GM23338 (cell line): ENCODE measurements around the gene XAB2. TPM values are rescaled to one million over a fixed set of nuclear protein-coding genes. Genes with fewer than 3 reads are reported as not detected.

Experiments
- ATAC-seq: fragments of 200-7000 bp; cut with Tn5 transposase; 3 replicates; pipeline ENCODE4 v1.9.1; 2020
- DNase-seq: peaks from one replicate; pipeline ENCODE4 v3.0.0-alpha.2; 2015; ENCODE audit warnings: low spot score
- H2AFZ ChIP-seq: fragments of 200-600 bp; sonication (generic); 2 replicates; pipeline ENCODE4 v1.8.0; 2016; ENCODE audit warnings: antibody characterized with exemption, mild to moderate bottlenecking, moderate library complexity
- H3F3A ChIP-seq: fragments of 200-600 bp; sonication (generic); replicated peaks from 2 replicates; pipeline ENCODE4 v1.8.0; 2017; ENCODE audit warnings: antibody characterized with exemption, mixed run types, low read depth
- H3K27ac ChIP-seq: fragments of 200-600 bp; sonication (generic); 2 replicates; pipeline ENCODE4 v1.6.1; 2016; ENCODE audit warnings: low read depth
- H3K27me3 ChIP-seq: fragments of 200-600 bp; sonication (generic); 2 replicates; pipeline ENCODE4 v1.8.0; 2016; ENCODE audit warnings: mild to moderate bottlenecking, mixed run types, moderate library complexity; ENCODE audit not compliant: insufficient read depth
- H3K36me3 ChIP-seq: fragments of 200-600 bp; sonication (generic); 2 replicates; pipeline ENCODE4 v1.8.0; 2016; ENCODE audit warnings: mild to moderate bottlenecking; ENCODE audit not compliant: insufficient read depth
- H3K4me1 ChIP-seq: fragments of 200-600 bp; sonication (generic); 2 replicates; pipeline ENCODE4 v1.8.0; 2016; ENCODE audit warnings: mild to moderate bottlenecking, moderate library complexity; ENCODE audit not compliant: insufficient read depth
- H3K4me2 ChIP-seq: fragments of 200-600 bp; sonication (generic); 2 replicates; pipeline ENCODE4 v1.7.1; 2017; ENCODE audit warnings: mixed run types
- H3K4me3 ChIP-seq: fragments of 200-600 bp; sonication (generic); 2 replicates; pipeline ENCODE4 v1.6.1; 2016; ENCODE audit warnings: mixed run types
- H3K79me2 ChIP-seq: fragments of 200-600 bp; sonication (generic); replicated peaks from 2 replicates; pipeline ENCODE4 v1.8.0; 2017; ENCODE audit warnings: mild to moderate bottlenecking; ENCODE audit not compliant: insufficient read depth
- H3K9me2 ChIP-seq: fragments of 200-600 bp; sonication (generic); 2 replicates; pipeline ENCODE4 v1.8.0; 2017; ENCODE audit not compliant: insufficient read depth
- H4K20me1 ChIP-seq: fragments of 200-600 bp; sonication (generic); replicated peaks from 2 replicates; pipeline ENCODE4 v1.8.0; 2017; ENCODE audit warnings: mild to moderate bottlenecking; ENCODE audit not compliant: insufficient read depth
- H3K27ac Mint-ChIP-seq: 2 replicates; pipeline ENCODE4 v1.8.0; 2020; ENCODE audit warnings: inconsistent platforms, mild to moderate bottlenecking, moderate library complexity, mixed read lengths
- H3K27me3 Mint-ChIP-seq: 3 replicates; pipeline ENCODE4 v1.8.0; 2022; ENCODE audit warnings: low read depth, mild to moderate bottlenecking, moderate library complexity, mixed read lengths, inconsistent platforms; ENCODE audit not compliant: insufficient read depth, poor library complexity
- H3K36me3 Mint-ChIP-seq: 3 replicates; pipeline ENCODE4 v1.8.0; 2021; ENCODE audit warnings: low read depth, mild to moderate bottlenecking, inconsistent platforms, moderate library complexity, mixed read lengths
- H3K4me1 Mint-ChIP-seq: 3 replicates; pipeline ENCODE4 v1.8.0; 2020; ENCODE audit warnings: mild to moderate bottlenecking, inconsistent platforms, mixed read lengths
- H3K4me3 Mint-ChIP-seq: 3 replicates; pipeline ENCODE4 v1.8.0; 2021; ENCODE audit warnings: moderate library complexity, mild to moderate bottlenecking, inconsistent platforms, mixed read lengths
- H3K9me3 Mint-ChIP-seq: 3 replicates; pipeline ENCODE4 v1.8.0; 2020; ENCODE audit warnings: moderate library complexity, mild to moderate bottlenecking, inconsistent platforms, mixed read lengths
- CREB1 ChIP-seq: fragments of 250-450 bp; sonication (Bioruptor Pico); IDR thresholded peaks from 2 replicates; pipeline ENCODE4 v1.5.0; 2020; ENCODE audit warnings: low read depth, mild to moderate bottlenecking, moderate library complexity
- EZH2 ChIP-seq: fragments of 200-600 bp; sonication (generic); IDR thresholded peaks from one replicate; pipeline ENCODE4 v1.8.0; 2017; ENCODE audit warnings: antibody characterized with exemption, mild to moderate bottlenecking, low read depth; ENCODE audit not compliant: unreplicated experiment
- EZH2phosphoT487 ChIP-seq: fragments of 200-600 bp; sonication (generic); IDR thresholded peaks from one replicate; pipeline ENCODE4 v1.8.1; 2018; ENCODE audit warnings: antibody characterized with exemption; ENCODE audit not compliant: unreplicated experiment
- JUNB ChIP-seq: IDR thresholded peaks from one replicate; pipeline ENCODE4 v1.6.1; 2016; ENCODE audit warnings: antibody characterized with exemption; ENCODE audit not compliant: unreplicated experiment
- NANOG ChIP-seq: IDR thresholded peaks from 2 replicates; pipeline ENCODE4 v1.6.1; 2016; ENCODE audit warnings: antibody characterized with exemption, borderline replicate concordance
- POLR2AphosphoS5 ChIP-seq: IDR thresholded peaks from 2 replicates; pipeline ENCODE4 v1.6.1; 2016; ENCODE audit warnings: antibody characterized with exemption, low read depth
- ZNF331 ChIP-seq: fragments of 250-450 bp; sonication (Bioruptor Pico); IDR thresholded peaks from 2 replicates; pipeline ENCODE4 v1.5.0; 2020; ENCODE audit warnings: low read depth, mild to moderate bottlenecking, moderate library complexity
- polyA plus RNA-seq: library from polyadenylated mRNA; unstranded; fragments of >200 nt; fragmentation: Nextera tagmentation; extraction: Ambion mirVana; gene quantifications from 2 replicates; pipeline ENCODE4 v1.2.1, GENCODE V29; 2016
- total RNA-seq: library from RNA; depleted of rRNA; stranded (reverse); fragments of >200 nt; shearing (Covaris generic); gene quantifications from 2 replicates; pipeline ENCODE4 v1.2.3, GENCODE V29; 2014
- TF ChIP-seq, protein P1 (sequence below): IDR thresholded peaks from one replicate; pipeline ENCODE4 v1.6.1; 2018; ENCODE audit warnings: antibody characterized with exemption; ENCODE audit not compliant: unreplicated experiment
- TF ChIP-seq, protein P2 (sequence below), 2 experiments: fragments of 200-600 bp in 1 of 2; sonication (generic) in 1 of 2; conservative IDR thresholded peaks; 2 replicates each; pipeline versions ENCODE4 v1.5.1 to v1.6.1; 2016 to 2017; ENCODE audit warnings: antibody characterized with exemption in 2 of 2, low read depth in 2 of 2, mild to moderate bottlenecking in 2 of 2, moderate library complexity in 1 of 2

The XAB2 gene
- total and polyA plus RNA-seq, 2 experiments from 2014 or later = 18.4 to 69.0 TPM

GRCh38 chr19:7661744-7662538 lies 32.6 kb upstream of the XAB2 start:
- H3K36me3 ChIP-seq = no peaks in the 10 kb centered on the region

GRCh38 chr19:7658219-7658686 lies 28.9 kb upstream of the XAB2 start:
- no peaks in the 10 kb centered on the region for H3K36me3 Mint-ChIP-seq
- peaks cover 11% of the 10 kb centered on the region for H3K27me3 Mint-ChIP-seq
- H3K36me3 ChIP-seq = no peaks in the 10 kb centered on the region
- no peak overlapping the region for H3K27ac ChIP-seq
- H3K4me2 ChIP-seq = no peak overlapping the region
- H3K4me1 Mint-ChIP-seq = no peaks in the 10 kb centered on the region
- H3K79me2 ChIP-seq = no peaks in the 10 kb centered on the region
- no peak for TF ChIP-seq CREB1
- no peak for TF ChIP-seq POLR2AphosphoS5
- TF ChIP-seq EZH2phosphoT487 = no peak
- TF ChIP-seq EZH2 = no peak
- H3K4me1 ChIP-seq = no peaks in the 10 kb centered on the region
- H2AFZ ChIP-seq = no peak overlapping the region
- DNase-seq (peak; percentile 63), ATAC-seq (peak; percentile 77)
- H4K20me1 ChIP-seq = no peaks in the 10 kb centered on the region
- H3K9me3 Mint-ChIP-seq = 0 out of 3 replicates have a peak, but pooled peaks cover 3% of the 10 kb centered on the region
- H3K27ac Mint-ChIP-seq = no peak overlapping the region
- H3K9me2 ChIP-seq = no peaks in the 10 kb centered on the region
- H3K4me3 Mint-ChIP-seq = no peak overlapping the region
- H3K27me3 ChIP-seq = peaks cover 10% of the 10 kb centered on the region
- H3K4me3 ChIP-seq = no peak overlapping the region
- no peaks in the 10 kb centered on the region for H3F3A ChIP-seq

More at GRCh38 chr19:7661744-7662538, 32.6 kb upstream of the XAB2 start:
- Histone ChIP-seq H2AFZ (no peak overlapping the region), H3K4me2 (no peak overlapping the region), H3K9me2 (no peaks in the 10 kb centered on the region), H3F3A (no peaks in the 10 kb centered on the region), H3K27ac (no peak overlapping the region), H4K20me1 (no peaks in the 10 kb centered on the region), H3K4me1 (no peaks in the 10 kb centered on the region), H3K79me2 (no peaks in the 10 kb centered on the region), H3K4me3 (no peak overlapping the region), H3K27me3 (peaks cover 3% of the 10 kb centered on the region; the same call in 1 of the 2 replicates)
- Mint-ChIP-seq H3K36me3 (no peaks in the 10 kb centered on the region), H3K4me3 (no peak overlapping the region), H3K4me1 (no peaks in the 10 kb centered on the region), H3K9me3 (peaks cover 5% of the 10 kb centered on the region; the same call in 2 of the 3 replicates), H3K27ac (no peak overlapping the region), H3K27me3 (peaks cover 6% of the 10 kb centered on the region)
- TF ChIP-seq JUNB (no peak), CREB1 (no peak), EZH2 (no peak), POLR2AphosphoS5 (no peak), ZNF331 (CRISPR knock-in tag) (no peak), NANOG (no peak)
- TF ChIP-seq, protein P1, sequence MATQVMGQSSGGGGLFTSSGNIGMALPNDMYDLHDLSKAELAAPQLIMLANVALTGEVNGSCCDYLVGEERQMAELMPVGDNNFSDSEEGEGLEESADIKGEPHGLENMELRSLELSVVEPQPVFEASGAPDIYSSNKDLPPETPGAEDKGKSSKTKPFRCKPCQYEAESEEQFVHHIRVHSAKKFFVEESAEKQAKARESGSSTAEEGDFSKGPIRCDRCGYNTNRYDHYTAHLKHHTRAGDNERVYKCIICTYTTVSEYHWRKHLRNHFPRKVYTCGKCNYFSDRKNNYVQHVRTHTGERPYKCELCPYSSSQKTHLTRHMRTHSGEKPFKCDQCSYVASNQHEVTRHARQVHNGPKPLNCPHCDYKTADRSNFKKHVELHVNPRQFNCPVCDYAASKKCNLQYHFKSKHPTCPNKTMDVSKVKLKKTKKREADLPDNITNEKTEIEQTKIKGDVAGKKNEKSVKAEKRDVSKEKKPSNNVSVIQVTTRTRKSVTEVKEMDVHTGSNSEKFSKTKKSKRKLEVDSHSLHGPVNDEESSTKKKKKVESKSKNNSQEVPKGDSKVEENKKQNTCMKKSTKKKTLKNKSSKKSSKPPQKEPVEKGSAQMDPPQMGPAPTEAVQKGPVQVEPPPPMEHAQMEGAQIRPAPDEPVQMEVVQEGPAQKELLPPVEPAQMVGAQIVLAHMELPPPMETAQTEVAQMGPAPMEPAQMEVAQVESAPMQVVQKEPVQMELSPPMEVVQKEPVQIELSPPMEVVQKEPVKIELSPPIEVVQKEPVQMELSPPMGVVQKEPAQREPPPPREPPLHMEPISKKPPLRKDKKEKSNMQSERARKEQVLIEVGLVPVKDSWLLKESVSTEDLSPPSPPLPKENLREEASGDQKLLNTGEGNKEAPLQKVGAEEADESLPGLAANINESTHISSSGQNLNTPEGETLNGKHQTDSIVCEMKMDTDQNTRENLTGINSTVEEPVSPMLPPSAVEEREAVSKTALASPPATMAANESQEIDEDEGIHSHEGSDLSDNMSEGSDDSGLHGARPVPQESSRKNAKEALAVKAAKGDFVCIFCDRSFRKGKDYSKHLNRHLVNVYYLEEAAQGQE = no peak
- TF ChIP-seq, protein P2, sequence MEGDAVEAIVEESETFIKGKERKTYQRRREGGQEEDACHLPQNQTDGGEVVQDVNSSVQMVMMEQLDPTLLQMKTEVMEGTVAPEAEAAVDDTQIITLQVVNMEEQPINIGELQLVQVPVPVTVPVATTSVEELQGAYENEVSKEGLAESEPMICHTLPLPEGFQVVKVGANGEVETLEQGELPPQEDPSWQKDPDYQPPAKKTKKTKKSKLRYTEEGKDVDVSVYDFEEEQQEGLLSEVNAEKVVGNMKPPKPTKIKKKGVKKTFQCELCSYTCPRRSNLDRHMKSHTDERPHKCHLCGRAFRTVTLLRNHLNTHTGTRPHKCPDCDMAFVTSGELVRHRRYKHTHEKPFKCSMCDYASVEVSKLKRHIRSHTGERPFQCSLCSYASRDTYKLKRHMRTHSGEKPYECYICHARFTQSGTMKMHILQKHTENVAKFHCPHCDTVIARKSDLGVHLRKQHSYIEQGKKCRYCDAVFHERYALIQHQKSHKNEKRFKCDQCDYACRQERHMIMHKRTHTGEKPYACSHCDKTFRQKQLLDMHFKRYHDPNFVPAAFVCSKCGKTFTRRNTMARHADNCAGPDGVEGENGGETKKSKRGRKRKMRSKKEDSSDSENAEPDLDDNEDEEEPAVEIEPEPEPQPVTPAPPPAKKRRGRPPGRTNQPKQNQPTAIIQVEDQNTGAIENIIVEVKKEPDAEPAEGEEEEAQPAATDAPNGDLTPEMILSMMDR (conservative IDR thresholded peaks at IDR 0.05; ENCODE audit: low read depth in 2 of 2) = no peak
- DNase-seq = no peak
- no peak for ATAC-seq
